GOT3 (cell line): ENCODE measurements around the gene RBM14.
A peak's percentile ranks its signal among the peaks of the same experiment; 100 is the strongest.
"Not testable (repeated sequence)": the region's sequence is repeated elsewhere in the genome, so short reads cannot be mapped to it uniquely, and the experiment has no call there.

Experiments used
- DNase-seq: peaks from one replicate; lab custom pipeline; 2025; ENCODE audit warnings: mixed read lengths; lab: John Stamatoyannopoulos, UW

RBM14 gene, protein sequence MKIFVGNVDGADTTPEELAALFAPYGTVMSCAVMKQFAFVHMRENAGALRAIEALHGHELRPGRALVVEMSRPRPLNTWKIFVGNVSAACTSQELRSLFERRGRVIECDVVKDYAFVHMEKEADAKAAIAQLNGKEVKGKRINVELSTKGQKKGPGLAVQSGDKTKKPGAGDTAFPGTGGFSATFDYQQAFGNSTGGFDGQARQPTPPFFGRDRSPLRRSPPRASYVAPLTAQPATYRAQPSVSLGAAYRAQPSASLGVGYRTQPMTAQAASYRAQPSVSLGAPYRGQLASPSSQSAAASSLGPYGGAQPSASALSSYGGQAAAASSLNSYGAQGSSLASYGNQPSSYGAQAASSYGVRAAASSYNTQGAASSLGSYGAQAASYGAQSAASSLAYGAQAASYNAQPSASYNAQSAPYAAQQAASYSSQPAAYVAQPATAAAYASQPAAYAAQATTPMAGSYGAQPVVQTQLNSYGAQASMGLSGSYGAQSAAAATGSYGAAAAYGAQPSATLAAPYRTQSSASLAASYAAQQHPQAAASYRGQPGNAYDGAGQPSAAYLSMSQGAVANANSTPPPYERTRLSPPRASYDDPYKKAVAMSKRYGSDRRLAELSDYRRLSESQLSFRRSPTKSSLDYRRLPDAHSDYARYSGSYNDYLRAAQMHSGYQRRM

GRCh38 chr11:66616379-66617154, at the start of gene RBM14:
TSS of gene RBM14 (plus strand) at chr11:66616630. CDS start at chr11:66616721, 91 bp downstream.
- DNase-seq = peak; percentile 95

DNA sequence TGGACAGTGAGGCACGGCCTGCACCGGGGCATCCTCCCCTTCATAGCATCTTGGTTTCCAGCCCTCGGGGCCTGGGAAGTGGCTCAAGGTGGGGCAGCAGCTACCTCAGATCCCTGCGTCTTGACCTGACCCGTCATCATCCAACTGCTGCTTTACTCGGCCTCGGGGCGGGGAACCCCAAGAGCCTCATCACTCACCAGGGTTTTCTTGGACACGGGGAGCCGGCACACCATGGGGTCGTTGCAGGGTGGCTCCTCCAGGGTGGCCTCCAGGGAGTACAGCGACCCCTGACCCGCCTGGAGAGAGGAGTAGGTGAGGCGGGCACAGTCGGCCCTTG, 48.7 kb upstream of the RBM14 start:
- DNase-seq = no peak

GRCh38 chr11:66568124-66568916, 48.1 kb upstream of the RBM14 start, which contains the start of gene CTSF:
TSS of gene CTSF (minus strand) at chr11:66568606. CDS start at chr11:66568486, 120 bp downstream.
- no peak for DNase-seq

DNA sequence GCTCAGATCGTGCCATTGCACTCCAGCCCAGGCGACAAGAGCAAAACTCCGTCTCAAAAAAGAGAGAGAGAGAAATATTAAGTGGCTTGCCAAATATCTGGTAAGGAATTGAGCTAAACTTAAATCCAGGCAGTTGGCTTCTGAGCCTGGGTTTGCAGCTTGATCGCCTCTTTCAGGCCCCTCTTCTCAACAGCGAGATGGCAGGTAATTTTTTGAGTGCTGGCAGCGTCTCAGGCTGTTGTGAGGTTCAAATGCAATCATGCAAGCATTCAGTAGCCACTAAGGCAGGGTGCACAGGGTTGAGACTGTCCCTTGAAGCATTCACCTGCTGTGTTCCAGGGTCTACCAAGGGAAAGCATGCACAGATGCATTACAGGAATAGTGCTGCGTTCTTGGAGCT, 47.4 kb upstream of the RBM14 start:
- DNase-seq = no peak

- no peak for DNase-seq
Observed at GRCh38 chr11:66570079-66570849, 46.2 kb upstream of the RBM14 start.

DNA sequence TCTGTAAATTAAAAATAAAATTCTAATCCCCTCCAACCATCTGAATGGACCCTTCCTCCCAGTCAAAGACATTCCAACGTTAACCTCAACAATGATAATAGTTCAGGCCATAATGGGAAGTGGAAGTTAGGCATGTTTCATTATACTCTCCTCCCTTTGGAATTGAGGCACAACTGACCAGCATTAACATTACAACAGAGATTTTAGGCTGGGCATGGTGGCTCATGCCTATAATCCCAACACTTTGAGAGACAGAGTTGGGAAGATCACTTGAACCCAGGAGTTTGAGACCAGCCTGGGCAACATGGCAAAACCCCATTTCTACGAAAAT, 45.6 kb upstream of the RBM14 start:
- no peak for DNase-seq

DNA sequence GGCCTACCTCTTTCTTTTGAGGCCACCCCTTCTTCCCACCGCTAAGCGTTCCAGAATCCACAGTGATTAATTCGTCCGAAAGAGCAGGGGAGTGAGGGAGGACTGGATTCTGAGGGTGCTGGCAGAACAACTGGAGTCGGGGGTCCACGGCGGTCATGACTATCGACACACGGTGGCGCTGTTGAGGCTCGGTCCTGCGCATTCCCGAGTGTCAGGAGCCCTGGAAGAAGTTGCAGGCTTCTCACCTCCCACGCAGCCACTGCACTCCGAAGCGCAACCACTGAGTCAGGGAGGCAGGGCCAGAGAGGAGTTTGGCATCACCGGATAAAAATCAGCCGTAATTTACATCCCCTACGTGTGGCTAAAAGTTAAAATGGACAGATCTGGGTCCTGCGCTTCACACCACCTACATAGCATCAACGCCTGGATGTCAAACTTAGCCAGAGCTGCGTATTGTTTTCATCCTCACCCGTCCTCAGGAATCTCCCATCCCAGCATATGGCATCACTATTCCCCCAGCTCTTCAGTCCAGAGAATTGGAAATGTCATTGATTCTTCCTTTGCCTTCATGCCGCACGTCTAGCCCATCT, 37.3 kb upstream of the RBM14 start:
- DNase-seq = peak; percentile 43

GRCh38 chr11:66580803-66581202, 35.6 kb upstream of the RBM14 start:
- no peak for DNase-seq

DNA sequence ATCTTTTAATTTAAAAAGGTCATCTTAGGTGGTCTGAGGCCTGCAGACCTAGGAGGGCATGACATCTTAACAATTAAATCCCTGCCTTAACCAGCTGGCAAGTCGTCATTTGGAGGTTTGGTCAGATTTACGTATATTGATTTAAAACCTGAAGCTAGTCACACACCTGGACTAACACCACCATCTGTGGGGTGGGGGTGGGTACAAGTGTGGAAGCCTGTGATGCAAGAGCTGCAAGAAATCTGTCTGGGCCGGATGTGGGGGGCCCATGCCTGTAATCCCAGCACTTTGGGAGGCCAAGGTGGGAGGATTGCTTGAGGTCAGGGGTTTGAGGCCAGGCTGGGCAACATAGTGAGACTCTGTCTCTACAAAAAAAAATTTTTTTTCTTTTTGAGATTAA, 35.2 kb upstream of the RBM14 start:
- no peak for DNase-seq

- DNase-seq = not testable (repeated sequence)
Observed at GRCh38 chr11:66582565-66583147, 33.8 kb upstream of the RBM14 start.

DNA sequence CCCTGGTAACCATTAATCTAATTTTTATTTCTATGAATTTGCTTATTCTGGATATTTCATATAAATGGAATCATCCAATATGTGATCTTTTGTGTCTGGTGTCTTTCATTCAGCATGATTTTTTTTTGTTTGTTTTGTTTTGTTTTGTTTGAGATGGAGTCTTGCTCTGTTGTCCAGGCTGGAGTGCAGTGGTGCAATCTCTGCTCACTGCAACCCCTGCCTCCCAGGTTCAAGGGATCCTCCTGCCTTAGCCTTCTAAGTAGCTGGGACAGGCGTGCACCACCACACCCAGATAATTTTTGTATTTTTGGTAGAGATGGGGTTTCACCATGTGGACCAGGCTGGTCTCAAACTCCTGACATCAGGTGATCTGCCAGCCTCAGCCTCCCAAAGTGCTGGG, 31.0 kb upstream of the RBM14 start:
- DNase-seq = not testable (repeated sequence)

DNA sequence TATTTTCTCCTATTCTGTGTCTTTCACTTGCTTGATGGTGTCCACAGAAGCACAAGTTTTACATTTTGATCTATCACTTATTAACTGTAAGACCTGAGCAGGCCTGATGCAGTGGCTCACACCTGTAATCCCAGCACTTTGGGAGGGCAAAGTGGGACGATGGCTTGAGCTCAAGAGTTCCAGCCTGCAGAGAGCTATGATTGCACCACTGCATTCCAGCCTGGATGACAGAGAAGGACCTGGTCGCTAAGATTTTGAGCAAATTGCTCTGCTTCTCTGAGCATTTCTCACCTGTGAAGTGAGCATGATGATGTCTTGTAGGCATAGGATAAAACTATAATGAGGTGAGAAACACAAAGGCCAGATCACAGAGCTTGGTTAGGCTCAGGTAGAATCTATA, 30.3 kb upstream of the RBM14 start:
- DNase-seq = no peak

- not testable (repeated sequence) for DNase-seq
Observed at GRCh38 chr11:66589315-66589714, 27.1 kb upstream of the RBM14 start.

GRCh38 chr11:66589996-66590675, 26.3 kb upstream of the RBM14 start:
- DNase-seq = no peak

GRCh38 chr11:66591175-66591574, 25.3 kb upstream of the RBM14 start:
- DNase-seq = no peak

GRCh38 chr11:66592457-66593302, 23.8 kb upstream of the RBM14 start, which contains the start of the genes CCDC87 and CCS:
TSS of gene CCDC87 (minus strand) at chr11:66593063. CDS start at chr11:66593015, 48 bp downstream.
TSS of gene CCS (plus strand) at chr11:66593185. CDS start at chr11:66593262, 77 bp downstream.
- DNase-seq = peak; percentile 87

DNA sequence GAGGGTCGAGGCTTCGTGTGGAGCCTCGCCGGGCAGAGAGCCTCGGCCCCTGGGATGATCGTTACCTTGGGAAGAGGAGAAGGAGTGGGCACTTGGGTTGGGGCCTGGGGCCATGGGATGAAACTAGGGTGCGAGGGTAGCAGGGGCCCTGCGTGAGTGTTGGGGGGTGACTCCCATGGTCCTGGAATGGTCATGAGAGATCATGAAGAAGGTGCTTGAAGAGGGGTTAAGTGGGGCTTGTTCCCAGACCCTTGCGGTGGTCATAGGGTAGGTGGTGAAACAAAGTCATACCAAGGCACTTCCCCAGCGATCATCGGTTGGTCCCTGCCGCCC, 23.2 kb upstream of the RBM14 start:
- no peak for DNase-seq

DNA sequence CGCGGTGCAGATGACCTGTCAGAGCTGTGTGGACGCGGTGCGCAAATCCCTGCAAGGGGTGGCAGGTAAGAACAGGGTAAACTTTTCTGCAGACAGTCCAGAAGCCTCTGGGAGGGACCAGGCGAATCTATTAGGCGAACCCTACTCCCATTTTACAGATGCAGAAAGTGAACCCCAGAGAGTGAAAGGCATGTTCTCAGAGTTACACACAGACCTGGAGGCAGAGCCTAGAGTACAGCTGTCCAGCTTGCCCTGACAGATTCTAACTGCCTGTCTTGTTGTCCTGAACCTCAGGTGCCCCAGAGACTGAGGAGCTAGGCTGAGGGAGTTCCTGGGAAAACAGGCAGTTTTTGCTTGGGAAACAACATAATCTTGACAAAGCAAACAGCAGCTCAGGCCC, 22.8 kb upstream of the RBM14 start:
- DNase-seq = no peak
